ENCODE data around the gene BLMH. TPM values are rescaled to one million over a fixed set of nuclear protein-coding genes. Genes with fewer than 3 reads are reported as not detected.

BLMH gene
- total and polyA plus RNA-seq, 2 donors (not counting 3 experiments of a cell fraction or from before 2014, with no cell fraction given) = 24.6 to 65.8 TPM

DNA sequence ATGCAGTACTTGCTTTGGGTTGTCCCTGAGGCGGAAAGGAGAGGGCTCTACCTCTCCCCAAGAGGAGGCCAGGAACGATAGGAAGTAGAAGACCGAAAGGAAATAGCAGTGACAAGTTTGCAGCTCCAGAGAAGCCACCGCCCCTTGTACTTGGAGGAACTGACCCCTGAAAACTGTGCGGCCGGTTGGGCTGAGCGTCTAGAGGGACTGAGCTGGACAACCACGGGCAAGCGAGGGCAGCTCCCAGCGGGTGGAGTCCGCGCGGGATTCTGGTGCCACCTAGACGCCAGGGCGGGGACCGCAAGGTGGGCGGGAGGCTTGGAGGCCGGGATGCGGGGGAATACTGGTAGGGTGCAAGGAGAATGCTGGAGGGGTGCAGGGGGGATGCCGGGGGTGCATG, 55.0 kb downstream of the BLMH start:
- dilution Hi-C loops (cut with MboI; ENCODE audit: extremely low pct_ligation_motif_present, low sequenced_read_pairs) = no loop called here
- intact Hi-C loops (cut with micrococcal nuclease) = loop anchor here (1.0 to 5.0 kb wide), 2 partner anchors 109 to 132 kb away; no protein-coding TSS in a partner anchor
- Histone ChIP-seq H3K4me3 (replicated peaks in 1 of 3; ENCODE audit: insufficient read depth in 1 of 3, low read depth in 1 of 3, low read length in 3 of 3) (no peak overlapping the region), H3K9me3 (replicated peaks; ENCODE audit: control insufficient read depth, insufficient read depth, low read length) (no peaks in the 10 kb centered on the region), H3K4me2 (ENCODE audit: insufficient read depth, low read length) (peak overlapping the region; percentile 52), H3K27me3 (ENCODE audit: control insufficient read depth in 2 of 2, insufficient read depth in 2 of 2, low read length in 2 of 2) (peaks cover 51 to 54% of the 10 kb centered on the region in 2 experiments), H4K20me1 (replicated peaks; ENCODE audit: control insufficient read depth, extremely low read depth, insufficient read depth, low read length) (no peaks in the 10 kb centered on the region), H3K27ac (ENCODE audit: insufficient read depth, low read depth, low read length) (no peak overlapping the region), H3K4me1 (ENCODE audit: control insufficient read depth, extremely low read depth, insufficient read depth, low read length) (peaks cover 8% of the 10 kb centered on the region), H3K9ac (replicated peaks; ENCODE audit: extremely low read depth, insufficient read depth, low read length) (no peak overlapping the region), H3K79me2 (ENCODE audit: control insufficient read depth, insufficient read depth, low read length) (no peaks in the 10 kb centered on the region), H3K36me3 (ENCODE audit: control insufficient read depth in 2 of 2, extremely low read depth in 1 of 2, insufficient read depth in 2 of 2, low read length in 2 of 2) (no peaks in the 10 kb centered on the region), H2AFZ (ENCODE audit: low read depth, low read length) (peak overlapping the region; percentile 52), H3K9me1 (replicated peaks; ENCODE audit: control insufficient read depth, extremely low read depth, insufficient read depth, low read length) (no peaks in the 10 kb centered on the region)
- BruUV-seq (replicated peaks) = no TSS peak
- peak; percentile 81 for FAIRE-seq
- POLR2A ChIA-PET = no interaction called here
- CTCF ChIA-PET = interaction anchor here (0.6 to 5.2 kb wide), 29 partner anchors 8 to 145 kb away, joined by 3 to 73 read pairs (median 4); partner anchors contain the start of gene NSRP1
- peak; percentile 44 for DNase-seq (ENCODE audit: low read depth, low spot score)
- TF ChIP-seq CTCF (IDR thresholded peaks at IDR 0.05; ENCODE audit: extremely low read depth in 1 of 2, insufficient read depth in 1 of 2, low read depth in 1 of 2, low read length in 2 of 2) (peak; percentile 26 to 65), POLR2A (IDR thresholded peaks at IDR 0.05; ENCODE audit: low read depth, low read length) (no peak), POLR2AphosphoS5 (IDR thresholded peaks at IDR 0.05; ENCODE audit: insufficient read depth, low read depth, low read length) (no peak)

GRCh38 chr17:30236297-30236624, 55.5 kb downstream of the BLMH start:
- Histone ChIP-seq H3K27ac (ENCODE audit: insufficient read depth, low read depth, low read length) (no peak overlapping the region), H3K4me1 (ENCODE audit: control insufficient read depth, extremely low read depth, insufficient read depth, low read length) (peaks cover 8% of the 10 kb centered on the region), H3K9me3 (replicated peaks; ENCODE audit: control insufficient read depth, insufficient read depth, low read length) (no peaks in the 10 kb centered on the region), H4K20me1 (replicated peaks; ENCODE audit: control insufficient read depth, extremely low read depth, insufficient read depth, low read length) (no peaks in the 10 kb centered on the region), H3K36me3 (ENCODE audit: control insufficient read depth in 2 of 2, extremely low read depth in 1 of 2, insufficient read depth in 2 of 2, low read length in 2 of 2) (no peaks in the 10 kb centered on the region), H2AFZ (ENCODE audit: low read depth, low read length) (peak overlapping the region; percentile 61), H3K9me1 (replicated peaks; ENCODE audit: control insufficient read depth, extremely low read depth, insufficient read depth, low read length) (no peaks in the 10 kb centered on the region), H3K4me2 (ENCODE audit: insufficient read depth, low read length) (peak overlapping the region; percentile 67), H3K4me3 (replicated peaks in 1 of 3; ENCODE audit: insufficient read depth in 1 of 3, low read depth in 1 of 3, low read length in 3 of 3) (peak overlapping the region in 1 of 3 experiments; percentile 40), H3K27me3 (ENCODE audit: control insufficient read depth in 2 of 2, insufficient read depth in 2 of 2, low read length in 2 of 2) (peaks cover 51 to 55% of the 10 kb centered on the region in 2 experiments), H3K79me2 (ENCODE audit: control insufficient read depth, insufficient read depth, low read length) (no peaks in the 10 kb centered on the region), H3K9ac (replicated peaks; ENCODE audit: extremely low read depth, insufficient read depth, low read length) (no peak overlapping the region)
- intact Hi-C loops (cut with micrococcal nuclease) = loop anchor here (5.0 kb wide), 1 partner anchor 109 kb away; no protein-coding TSS in a partner anchor
- CTCF ChIA-PET = interaction anchor here (0.6 to 5.2 kb wide), 28 partner anchors 10 to 145 kb away, joined by 3 to 73 read pairs (median 4); partner anchors contain the start of gene NSRP1
- POLR2A ChIA-PET = no interaction called here
- dilution Hi-C loops (cut with MboI; ENCODE audit: extremely low pct_ligation_motif_present, low sequenced_read_pairs) = no loop called here
- no peak for TF ChIP-seq MYC (IDR thresholded peaks at IDR 0.05; ENCODE audit: low read depth, low read length)
- TF ChIP-seq FOS (IDR thresholded peaks at IDR 0.05; ENCODE audit: borderline replicate concordance, insufficient read depth, low read length) = no peak
- no peak for TF ChIP-seq EZH2 (IDR thresholded peaks at IDR 0.05; ENCODE audit: borderline replicate concordance, low read depth, low read length, severe bottlenecking)
- TF ChIP-seq GATA2 (IDR thresholded peaks at IDR 0.05; ENCODE audit: insufficient read depth, insufficient read length, low read depth, low read length) = no peak
- no peak for TF ChIP-seq POLR2A (IDR thresholded peaks at IDR 0.05; ENCODE audit: low read depth, low read length)
- TF ChIP-seq CTCF (IDR thresholded peaks at IDR 0.05; ENCODE audit: extremely low read depth in 1 of 2, insufficient read depth in 1 of 2, low read depth in 1 of 2, low read length in 2 of 2) = no peak
- no peak for TF ChIP-seq MAX (IDR thresholded peaks at IDR 0.05; ENCODE audit: insufficient read depth, insufficient read length)
- TF ChIP-seq POLR2AphosphoS5 (IDR thresholded peaks at IDR 0.05; ENCODE audit: insufficient read depth, low read depth, low read length) = no peak
- no peak for TF ChIP-seq JUN (IDR thresholded peaks at IDR 0.05; ENCODE audit: borderline replicate concordance, insufficient read depth, insufficient read length, low read depth)
- BruUV-seq (replicated peaks) = no TSS peak
- FAIRE-seq (peak; percentile 43), DNase-seq (ENCODE audit: low read depth, low spot score) (no peak)

Measured in endothelial cell of umbilical vein (primary cell).